ENCODE results near the gene FN1. TPM values are rescaled to one million over a fixed set of nuclear protein-coding genes. Genes with fewer than 3 reads are reported as not detected.

The FN1 gene
- total RNA-seq, 1 donor from 2014 or later: 2,584 TPM

GRCh38 chr2:215379039-215379438 is 56.8 kb downstream of the FN1 start:
- Histone ChIP-seq H3K4me3 (ENCODE audit: low read depth, low read length) (no peak overlapping the region), H3K36me3 (ENCODE audit: control insufficient read depth, insufficient read depth, low read length) (peaks cover 7% of the 10 kb centered on the region), H3K27me3 (ENCODE audit: control insufficient read depth, insufficient read depth, low read length) (no peaks in the 10 kb centered on the region)
- TF ChIP-seq CTCF (IDR thresholded peaks at IDR 0.05; ENCODE audit: insufficient read depth, low read length, poor library complexity, severe bottlenecking): no peak
- no peak for DNase-seq (ENCODE audit: low read depth)

GRCh38 chr2:215378045-215378444 is 57.8 kb downstream of the FN1 start:
- no peak for DNase-seq (ENCODE audit: low read depth)
- Histone ChIP-seq H3K27me3 (ENCODE audit: control insufficient read depth, insufficient read depth, low read length) (no peaks in the 10 kb centered on the region), H3K36me3 (ENCODE audit: control insufficient read depth, insufficient read depth, low read length) (peaks cover 5% of the 10 kb centered on the region)

GRCh38 chr2:215377283-215377682 is 58.6 kb downstream of the FN1 start:
- DNase-seq (ENCODE audit: low read depth): no peak
- Histone ChIP-seq H3K36me3 (ENCODE audit: control insufficient read depth, insufficient read depth, low read length) (peaks cover 5% of the 10 kb centered on the region), H3K4me3 (ENCODE audit: low read depth, low read length) (no peak overlapping the region), H3K27me3 (ENCODE audit: control insufficient read depth, insufficient read depth, low read length) (no peaks in the 10 kb centered on the region)
- TF ChIP-seq CTCF (IDR thresholded peaks at IDR 0.05; ENCODE audit: insufficient read depth, low read length, poor library complexity, severe bottlenecking): no peak

More at GRCh38 chr2:215378045-215378444, 57.8 kb downstream of the FN1 start:
- H3K4me3 ChIP-seq (ENCODE audit: low read depth, low read length): no peak overlapping the region
- TF ChIP-seq CTCF (IDR thresholded peaks at IDR 0.05; ENCODE audit: insufficient read depth, low read length, poor library complexity, severe bottlenecking): no peak

DNA sequence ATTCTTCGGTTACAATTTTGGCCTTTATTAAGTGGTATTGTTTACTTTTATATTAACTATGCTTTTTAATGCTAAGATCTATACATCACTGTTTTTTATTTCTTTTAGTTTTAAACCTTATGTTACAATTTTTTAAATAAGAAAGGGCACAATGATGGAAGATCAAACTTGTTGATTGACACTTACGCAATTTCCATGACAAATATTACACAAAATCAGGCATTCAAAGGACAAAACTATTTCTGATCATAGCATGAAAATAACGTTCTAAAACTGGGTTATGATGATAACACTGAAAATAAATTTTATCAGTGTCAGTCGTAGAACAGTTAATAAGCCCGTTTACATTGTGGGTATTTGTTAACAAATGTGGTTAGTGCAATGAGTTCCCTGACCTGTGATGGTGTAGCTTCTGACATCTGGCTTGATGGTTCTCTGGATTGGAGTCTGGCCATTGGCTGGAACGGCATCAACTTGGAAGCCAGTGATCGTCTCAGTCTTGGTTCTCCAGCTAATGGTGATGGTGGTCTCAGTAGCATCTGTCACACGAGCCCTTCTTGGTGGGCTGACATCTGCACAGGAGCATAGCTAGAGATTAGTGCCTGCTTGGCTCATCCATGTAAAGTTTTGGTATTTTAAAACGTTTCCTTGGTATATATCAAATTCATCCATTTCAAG is 59.6 kb downstream of the FN1 start:
- Histone ChIP-seq H3K4me3 (ENCODE audit: low read depth, low read length) (no peak overlapping the region), H3K36me3 (ENCODE audit: control insufficient read depth, insufficient read depth, low read length) (peaks cover 8% of the 10 kb centered on the region), H3K27me3 (ENCODE audit: control insufficient read depth, insufficient read depth, low read length) (no peaks in the 10 kb centered on the region)
- no peak for DNase-seq (ENCODE audit: low read depth)
- no peak for TF ChIP-seq CTCF (IDR thresholded peaks at IDR 0.05; ENCODE audit: insufficient read depth, low read length, poor library complexity, severe bottlenecking)

DNA sequence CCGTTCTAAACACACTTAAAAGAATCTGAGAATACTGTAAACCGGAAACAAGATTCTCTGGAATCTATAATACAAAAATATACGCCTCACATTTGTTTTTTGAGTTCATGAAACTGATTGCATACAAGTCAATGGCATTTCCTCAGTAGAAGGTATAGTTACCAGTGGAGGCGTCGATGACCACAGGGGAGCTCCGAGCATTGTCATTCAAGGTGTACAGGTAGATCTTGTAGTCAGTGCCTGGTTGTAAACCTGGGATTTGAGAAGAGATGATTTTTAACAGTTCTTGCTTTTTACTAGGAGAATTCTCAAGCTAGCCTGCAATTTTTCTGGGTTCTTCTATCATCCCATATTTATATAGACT is 60.4 kb downstream of the FN1 start:
- TF ChIP-seq CTCF (IDR thresholded peaks at IDR 0.05; ENCODE audit: insufficient read depth, low read length, poor library complexity, severe bottlenecking): no peak
- H3K4me3 ChIP-seq (ENCODE audit: low read depth, low read length): no peak overlapping the region
- H3K27me3 ChIP-seq (ENCODE audit: control insufficient read depth, insufficient read depth, low read length): no peaks in the 10 kb centered on the region
- no peak for DNase-seq (ENCODE audit: low read depth)
- peaks cover 6% of the 10 kb centered on the region for H3K36me3 ChIP-seq (ENCODE audit: control insufficient read depth, insufficient read depth, low read length)

Data from kidney epithelial cell (primary cell).